GM06990 (cell line): ENCODE measurements around the gene IL9R.

Experiments
- DNase-seq: peaks from one replicate; pipeline ENCODE4 v3.0.0-alpha.2; 2011; ENCODE audit not compliant: insufficient read length; ENCODE audit errors: extremely low read depth
- H3K27me3 ChIP-seq: replicated peaks from 2 replicates; pipeline ENCODE4 v1.6.0; 2011; ENCODE audit warnings: low read length; ENCODE audit not compliant: control insufficient read depth, insufficient read depth
- H3K36me3 ChIP-seq: 2 replicates; pipeline ENCODE4 v1.5.1; 2011; ENCODE audit warnings: low read length; ENCODE audit not compliant: control insufficient read depth, insufficient read depth
- H3K4me3 ChIP-seq: replicated peaks from 2 replicates; pipeline ENCODE4 v1.5.1; 2011; ENCODE audit warnings: low read depth, mild to moderate bottlenecking, control low read depth, low read length
- CTCF ChIP-seq: IDR thresholded peaks from 2 replicates; pipeline ENCODE4 v1.5.1; 2011; ENCODE audit warnings: low read length, control low read depth, mild to moderate bottlenecking, inconsistent platforms; ENCODE audit not compliant: insufficient read depth, poor library complexity, severe bottlenecking

IL9R gene

DNA sequence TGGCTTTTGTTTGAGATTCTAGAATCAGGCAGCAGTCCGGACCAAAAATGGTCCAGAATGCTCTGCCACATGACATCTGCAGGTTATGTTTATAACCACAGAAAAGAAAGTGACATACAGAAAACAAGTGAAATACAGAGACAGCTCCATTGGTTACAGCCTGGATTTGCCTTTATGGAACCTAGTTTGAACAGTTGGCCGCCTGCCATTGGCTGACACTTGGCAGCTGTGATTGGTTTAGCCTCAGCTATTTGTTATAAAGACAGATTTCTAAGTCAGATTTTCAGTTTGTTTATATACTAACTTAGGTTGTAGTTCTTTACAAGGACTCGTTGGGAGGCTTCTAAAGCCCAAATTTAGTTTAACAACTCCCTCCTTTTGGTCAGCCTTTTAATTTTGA lies 40.8 kb upstream of the IL9R start:
- Histone ChIP-seq H3K27me3 (no peaks in the 10 kb centered on the region), H3K4me3 (no peak overlapping the region), H3K36me3 (no peaks in the 10 kb centered on the region)
- TF ChIP-seq CTCF: no peak
- no peak for DNase-seq

DNA sequence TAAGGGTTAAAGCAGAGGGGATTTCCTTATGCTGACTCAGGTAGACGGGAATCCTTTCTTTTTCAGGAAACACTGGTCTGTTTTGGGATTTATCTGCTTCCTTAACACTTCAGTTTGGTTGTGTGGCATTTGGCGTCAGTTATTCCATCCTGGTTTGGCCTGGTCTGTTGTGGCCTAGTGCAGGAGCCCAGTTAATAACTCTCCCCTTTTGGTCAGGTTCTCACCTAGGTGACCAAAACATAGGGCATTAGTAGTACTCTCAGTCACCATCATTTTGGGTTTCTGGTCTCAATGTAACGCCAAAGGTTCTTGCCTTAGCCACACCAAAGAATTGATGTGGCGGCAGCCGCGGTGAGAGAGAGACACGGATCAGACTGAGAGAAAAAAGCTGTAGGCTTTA lies 39.7 kb upstream of the IL9R start:
- Histone ChIP-seq H3K36me3 (no peaks in the 10 kb centered on the region), H3K27me3 (no peaks in the 10 kb centered on the region), H3K4me3 (no peak overlapping the region)
- no peak for TF ChIP-seq CTCF
- DNase-seq: no peak

DNA sequence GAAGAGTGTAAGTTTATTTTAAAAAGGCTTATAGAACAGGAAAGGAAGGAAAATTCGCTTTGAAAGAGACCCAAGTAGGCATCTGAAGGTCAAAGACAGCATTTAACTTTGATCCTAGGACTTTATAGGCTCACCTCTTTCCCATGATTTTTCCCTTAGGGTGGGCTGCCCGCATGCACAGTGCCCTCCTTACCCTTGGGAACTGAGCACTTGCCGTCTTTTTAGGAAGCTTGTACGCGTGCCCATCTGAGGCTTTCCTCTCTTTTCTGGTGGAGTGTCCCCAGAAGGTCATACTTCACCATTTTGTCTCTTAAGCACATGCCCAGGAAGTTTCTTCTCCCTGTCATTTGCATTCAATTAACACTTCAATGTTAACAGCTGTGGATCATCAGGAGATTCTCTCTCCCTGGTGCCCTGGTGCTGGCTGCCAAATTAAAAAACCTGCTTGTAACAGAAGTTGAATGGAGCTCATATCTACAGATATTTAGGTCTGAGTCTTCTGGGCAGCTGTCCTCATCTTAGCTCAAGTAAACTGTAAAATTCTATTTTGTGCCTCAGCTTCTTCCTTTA lies 38.4 kb upstream of the IL9R start:
- no peak for TF ChIP-seq CTCF
- no peak overlapping the region for H3K4me3 ChIP-seq
- H3K27me3 ChIP-seq: no peaks in the 10 kb centered on the region
- no peaks in the 10 kb centered on the region for H3K36me3 ChIP-seq
- DNase-seq: no peak

DNA sequence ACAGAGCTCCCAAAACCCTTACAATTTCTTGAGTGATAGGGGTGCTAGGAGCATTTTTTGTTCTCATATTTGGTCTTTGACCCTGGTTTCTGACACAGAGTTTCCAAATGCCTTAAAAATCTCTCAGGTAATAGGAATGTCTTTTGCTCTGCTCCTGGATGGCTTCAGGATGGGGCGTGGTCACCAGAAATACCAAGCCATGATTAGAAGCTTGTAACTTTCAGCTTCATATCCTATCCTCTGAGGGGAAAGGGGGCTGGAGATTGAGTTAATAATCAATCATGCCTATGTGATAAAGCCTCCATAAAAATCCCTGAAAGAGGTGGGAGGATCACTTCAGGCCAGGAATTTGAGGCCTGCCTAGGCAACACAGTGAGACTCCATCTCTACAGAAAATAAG lies 34.6 kb upstream of the IL9R start:
- TF ChIP-seq CTCF: no peak
- no peak overlapping the region for H3K4me3 ChIP-seq
- no peaks in the 10 kb centered on the region for H3K27me3 ChIP-seq
- no peaks in the 10 kb centered on the region for H3K36me3 ChIP-seq
- no peak for DNase-seq

DNA sequence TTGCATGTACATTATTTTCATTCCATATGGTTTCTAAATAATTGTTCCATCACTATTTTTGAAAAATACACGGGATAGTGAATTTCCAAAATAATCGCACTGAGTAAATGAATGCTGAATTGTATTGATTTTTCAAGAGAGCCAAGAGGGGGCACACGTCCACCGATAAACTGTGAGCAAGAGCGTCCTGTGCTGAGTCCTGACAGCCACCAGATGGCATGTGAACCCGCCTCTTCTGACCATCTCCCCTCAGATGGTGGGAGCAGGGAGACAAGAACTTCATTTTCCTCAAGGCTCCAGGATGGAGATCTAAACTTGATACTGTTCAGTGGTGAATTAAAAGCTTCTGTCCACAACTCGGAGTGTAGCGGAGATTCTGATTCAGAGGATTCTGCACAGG lies 30.6 kb upstream of the IL9R start:
- DNase-seq: no peak
- no peaks in the 10 kb centered on the region for H3K36me3 ChIP-seq
- H3K27me3 ChIP-seq: no peaks in the 10 kb centered on the region
- peak; percentile 74 for TF ChIP-seq CTCF
- H3K4me3 ChIP-seq: no peak overlapping the region
